GM19023 (cell line): ENCODE measurements around the gene KIF22.
A peak's percentile ranks its signal among the peaks of the same experiment; 100 is the strongest.
"Not testable (repeated sequence)": the region's sequence is repeated elsewhere in the genome, so short reads cannot be mapped to it uniquely, and the experiment has no call there.

Experiments
- ATAC-seq: cut with Tn5 transposase; IDR thresholded peaks from one replicate; pipeline ENCODE4 v1.9.1; 2021; ENCODE audit warnings: mild to moderate bottlenecking, moderate library complexity; ENCODE audit not compliant: unreplicated experiment

KIF22 gene

GRCh38 chr16:29812754-29813643 lies 22.4 kb downstream of the KIF22 start:
- ATAC-seq: no peak

GRCh38 chr16:29813644-29814562 lies 23.4 kb downstream of the KIF22 start:
- ATAC-seq: no peak

GRCh38 chr16:29814592-29814991 lies 24.0 kb downstream of the KIF22 start:
- ATAC-seq: no peak

GRCh38 chr16:29815032-29815721 lies 24.6 kb downstream of the KIF22 start:
- no peak for ATAC-seq

GRCh38 chr16:29815793-29816693 lies 25.5 kb downstream of the KIF22 start, which contains the start of gene PAGR1:
Gene PAGR1 (plus strand): TSS chr16:29816152. CDS start chr16:29816526, 374 bp downstream.
- peak; percentile 57 for ATAC-seq

GRCh38 chr16:29816694-29817441 lies 26.3 kb downstream of the KIF22 start:
- peak; percentile 1 for ATAC-seq

GRCh38 chr16:29818082-29818481 lies 27.5 kb downstream of the KIF22 start:
- ATAC-seq: no peak

GRCh38 chr16:29819506-29819905 lies 29.0 kb downstream of the KIF22 start:
- no peak for ATAC-seq

GRCh38 chr16:29820271-29820701 lies 29.7 kb downstream of the KIF22 start, which contains the start of gene MVP:
Gene MVP (plus strand): TSS chr16:29820462. CDS start chr16:29830550, 10,088 bp downstream.
- ATAC-seq: no peak

GRCh38 chr16:29820730-29821642 lies 30.4 kb downstream of the KIF22 start:
- peak; percentile 43 for ATAC-seq

- no peak for ATAC-seq
Measured at GRCh38 chr16:29821643-29822115, 31.1 kb downstream of the KIF22 start.

GRCh38 chr16:29824589-29825144 lies 34.1 kb downstream of the KIF22 start:
- no peak for ATAC-seq

GRCh38 chr16:29825145-29826044 lies 34.8 kb downstream of the KIF22 start:
- ATAC-seq: no peak

GRCh38 chr16:29826342-29826695 lies 35.8 kb downstream of the KIF22 start:
- ATAC-seq: no peak

- ATAC-seq: no peak
Measured at GRCh38 chr16:29830774-29831173, 40.2 kb downstream of the KIF22 start.

- no peak for ATAC-seq
Measured at GRCh38 chr16:29831490-29831889, 40.9 kb downstream of the KIF22 start.

- ATAC-seq: not testable (repeated sequence)
Measured at GRCh38 chr16:29833219-29833618, 42.7 kb downstream of the KIF22 start.
